WTC11 (cell line): ENCODE results near the gene LMO2. TPM values are rescaled to one million over a fixed set of nuclear protein-coding genes. Genes with fewer than 3 reads are reported as not detected.
"Not testable (repeated sequence)": the region's sequence is repeated elsewhere in the genome, so short reads cannot be mapped to it uniquely, and the experiment has no call there.

Experiments
- ATAC-seq: fragments of 200-7000 bp; cut with Tn5 transposase; 2 replicates; pipeline ENCODE4 v1.10.0; 2021; ENCODE audit warnings: mild to moderate bottlenecking, moderate library complexity
- CTCF ChIA-PET: fragments of 300-600 bp; sonication (Branson Sonifier 250); formaldehyde crosslinking; loops from one replicate; lab custom pipeline; 2021; ENCODE audit warnings: antibody characterized with exemption; lab: Charles Lee
- POLR2A ChIA-PET: fragments of 350-600 bp; sonication (Branson Sonifier 250); formaldehyde crosslinking; loops from one replicate; lab custom pipeline; 2021; ENCODE audit warnings: antibody characterized with exemption; lab: Charles Lee
- DNase-seq: peaks from one replicate; pipeline ENCODE4 v3.0.0; 2021; ENCODE audit warnings: low spot score
- H3K27ac Mint-ChIP-seq: 2 replicates; pipeline ENCODE4 v1.8.0; 2021; ENCODE audit warnings: mixed read lengths
- H3K27me3 Mint-ChIP-seq: 2 replicates; pipeline ENCODE4 v1.8.0; 2021; ENCODE audit warnings: low read depth, mild to moderate bottlenecking, moderate library complexity, mixed read lengths
- H3K36me3 Mint-ChIP-seq: 2 replicates; pipeline ENCODE4 v1.8.0; 2021; ENCODE audit warnings: mixed read lengths
- H3K4me1 Mint-ChIP-seq: 2 replicates; pipeline ENCODE4 v1.8.0; 2022; ENCODE audit warnings: mixed read lengths
- H3K4me3 Mint-ChIP-seq: 2 replicates; pipeline ENCODE4 v1.8.0; 2021; ENCODE audit warnings: mild to moderate bottlenecking, moderate library complexity, mixed read lengths
- H3K9me3 Mint-ChIP-seq: 2 replicates; pipeline ENCODE4 v1.8.0; 2021; ENCODE audit warnings: mixed read lengths
- E2F1 ChIP-seq: sonication (generic); formaldehyde crosslinking; IDR thresholded peaks from 2 replicates; pipeline ENCODE4 v1.8.0; 2022; ENCODE audit warnings: mild to moderate bottlenecking, missing genetic modification reagents
- ELF4 ChIP-seq: sonication (generic); formaldehyde crosslinking; IDR thresholded peaks from 2 replicates; pipeline ENCODE4 v1.8.1; 2022; ENCODE audit warnings: low read depth, mild to moderate bottlenecking, moderate library complexity, missing genetic modification reagents
- ETV6 ChIP-seq: sonication (generic); formaldehyde crosslinking; IDR thresholded peaks from 2 replicates; pipeline ENCODE4 v1.8.1; 2022; ENCODE audit warnings: mild to moderate bottlenecking, missing genetic modification reagents
- FOXJ3 ChIP-seq: sonication (generic); formaldehyde crosslinking; IDR thresholded peaks from 2 replicates; pipeline ENCODE4 v1.9.0; 2021; ENCODE audit warnings: missing genetic modification reagents, mild to moderate bottlenecking, borderline replicate concordance
- FOXK1 ChIP-seq: sonication (generic); formaldehyde crosslinking; IDR thresholded peaks from 2 replicates; pipeline ENCODE4 v1.8.0; 2022; ENCODE audit warnings: mild to moderate bottlenecking, moderate library complexity, missing genetic modification reagents
- GABPB1 ChIP-seq: sonication (generic); formaldehyde crosslinking; IDR thresholded peaks from 2 replicates; pipeline ENCODE4 v1.8.1; 2023; ENCODE audit warnings: mild to moderate bottlenecking, missing genetic modification reagents
- GRHL2 ChIP-seq: fragments of 250-450 bp; sonication (Bioruptor Pico); IDR thresholded peaks from 2 replicates; pipeline ENCODE4 v1.8.0; 2022; ENCODE audit warnings: mild to moderate bottlenecking, moderate library complexity; ENCODE audit not compliant: insufficient replicate concordance, severe bottlenecking
- IRF2 ChIP-seq: sonication (generic); formaldehyde crosslinking; IDR thresholded peaks from 2 replicates; pipeline ENCODE4 v1.8.0; 2022; ENCODE audit warnings: low read depth, missing genetic modification reagents, borderline replicate concordance
- JAZF1 ChIP-seq: fragments of 250-450 bp; sonication (Bioruptor Pico); IDR thresholded peaks from 2 replicates; pipeline ENCODE4 v1.9.0; 2021; ENCODE audit warnings: moderate library complexity, mild to moderate bottlenecking, inconsistent platforms
- MAX ChIP-seq: sonication (generic); formaldehyde crosslinking; IDR thresholded peaks from 2 replicates; pipeline ENCODE4 v1.8.0; 2022; ENCODE audit warnings: mild to moderate bottlenecking, missing genetic modification reagents
- MXD4 ChIP-seq: fragments of 250-450 bp; sonication (Bioruptor Pico); IDR thresholded peaks from 2 replicates; pipeline ENCODE4 v1.8.0; 2021; ENCODE audit warnings: mild to moderate bottlenecking, moderate library complexity, borderline replicate concordance
- NFE2L1 ChIP-seq: sonication (generic); formaldehyde crosslinking; IDR thresholded peaks from 2 replicates; pipeline ENCODE4 v1.8.1; 2023; ENCODE audit warnings: missing genetic modification reagents
- NFYB ChIP-seq: sonication (generic); formaldehyde crosslinking; conservative IDR thresholded peaks from 2 replicates; pipeline ENCODE4 v1.8.0; 2022; ENCODE audit warnings: low read depth, missing genetic modification reagents
- OVOL2 ChIP-seq: fragments of 250-450 bp; sonication (Bioruptor Pico); IDR thresholded peaks from 2 replicates; pipeline ENCODE4 v1.9.0; 2021; ENCODE audit warnings: mild to moderate bottlenecking, borderline replicate concordance
- SP1 ChIP-seq: sonication (generic); formaldehyde crosslinking; conservative IDR thresholded peaks from 2 replicates; pipeline ENCODE4 v1.8.1; 2022; ENCODE audit warnings: missing genetic modification reagents
- ZBTB21 ChIP-seq: sonication (generic); formaldehyde crosslinking; IDR thresholded peaks from 2 replicates; pipeline ENCODE4 v1.8.1; 2023; ENCODE audit warnings: mild to moderate bottlenecking, missing genetic modification reagents, borderline replicate concordance
- ZMAT4 ChIP-seq: fragments of 250-450 bp; sonication (Bioruptor Pico); IDR thresholded peaks from 2 replicates; pipeline ENCODE4 v1.9.0; 2021; ENCODE audit warnings: mild to moderate bottlenecking
- ZNF396 ChIP-seq: fragments of 250-450 bp; sonication (Bioruptor Pico); IDR thresholded peaks from 2 replicates; pipeline ENCODE4 v1.8.0; 2021; ENCODE audit warnings: mild to moderate bottlenecking, moderate library complexity, borderline replicate concordance
- ZSCAN18 ChIP-seq: fragments of 250-450 bp; sonication (Bioruptor Pico); IDR thresholded peaks from 2 replicates; pipeline ENCODE4 v2.1.2; 2022; ENCODE audit warnings: mild to moderate bottlenecking, moderate library complexity
- total RNA-seq: library from RNA; stranded (reverse); gene quantifications from 3 replicates; pipeline ENCODE4 v1.2.3, GENCODE V29; 2021

Gene LMO2
- total RNA-seq, 1 experiment from 2014 or later = 3.4 TPM

DNA sequence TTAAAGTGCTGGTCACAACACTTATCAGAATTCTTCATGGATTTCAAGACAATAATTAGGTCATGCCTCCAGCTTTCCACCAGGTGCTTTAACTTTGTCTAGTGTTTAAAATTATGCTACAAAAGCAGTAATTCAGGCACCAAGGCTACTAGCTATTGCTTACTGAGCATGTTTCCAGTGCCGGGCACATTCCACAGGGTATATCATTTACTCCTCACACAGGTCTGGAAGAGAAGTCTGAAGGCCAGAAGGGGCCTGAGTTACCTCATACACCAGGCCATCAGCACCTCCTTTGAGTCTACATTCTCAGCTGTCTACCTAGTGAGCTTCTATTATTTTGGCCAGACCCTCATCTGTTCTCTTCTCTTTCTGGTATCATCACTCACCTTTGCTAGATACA is 41.7 kb upstream of the LMO2 start:
- ChIA-PET POLR2A (no interaction called here), CTCF (interaction anchor here (1.3 to 2.1 kb wide), 2 partner anchors 38 to 54 kb away, joined by 4 to 10 read pairs; no protein-coding TSS in a partner anchor)
- peaks cover 16% of the 10 kb centered on the region for H3K9me3 Mint-ChIP-seq
- H3K4me1 Mint-ChIP-seq = peaks cover 34% of the 10 kb centered on the region
- ATAC-seq (no peak), DNase-seq (no peak)
- no peak for TF ChIP-seq GABPB1 (CRISPR knock-in tag)
- TF ChIP-seq FOXJ3 (CRISPR knock-in tag) = no peak
- no peak for TF ChIP-seq ZMAT4 (CRISPR knock-in tag)
- no peak for TF ChIP-seq SP1 (CRISPR knock-in tag)
- TF ChIP-seq NFYB (CRISPR knock-in tag) = no peak
- TF ChIP-seq ZBTB21 (CRISPR knock-in tag) = no peak
- TF ChIP-seq MXD4 (CRISPR knock-in tag) = no peak
- no peak for TF ChIP-seq E2F1 (CRISPR knock-in tag)
- TF ChIP-seq ZNF396 = no peak
- TF ChIP-seq IRF2 (CRISPR knock-in tag) = no peak
- TF ChIP-seq ETV6 (CRISPR knock-in tag) = no peak
- no peak for TF ChIP-seq OVOL2 (CRISPR knock-in tag)
- no peak for TF ChIP-seq ELF4
- no peak for TF ChIP-seq GRHL2
- peaks cover 9% of the 10 kb centered on the region for H3K27me3 Mint-ChIP-seq
- peaks cover 14% of the 10 kb centered on the region for H3K36me3 Mint-ChIP-seq
- no peak overlapping the region for H3K27ac Mint-ChIP-seq
- no peak overlapping the region for H3K4me3 Mint-ChIP-seq

DNA sequence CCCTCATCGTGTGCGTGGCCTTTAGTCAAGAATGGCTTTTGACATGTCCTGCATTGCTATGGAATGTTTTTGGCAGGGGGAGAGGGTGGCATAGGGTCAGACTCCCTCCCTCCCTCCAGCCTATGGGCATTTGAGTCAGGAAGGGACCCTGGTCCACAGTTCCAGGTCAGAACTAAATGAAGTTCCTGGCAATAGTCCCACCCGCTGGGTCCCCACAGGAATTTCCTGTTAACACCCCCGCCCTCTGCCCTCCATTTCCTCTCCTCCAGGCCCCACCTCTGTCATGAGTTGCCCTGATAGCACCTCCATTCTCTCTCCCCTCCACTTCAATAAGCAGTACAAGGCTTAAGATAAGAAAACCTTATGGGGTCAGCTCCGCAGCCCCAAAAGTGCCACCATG is 40.8 kb upstream of the LMO2 start:
- Mint-ChIP-seq H3K27ac (no peak overlapping the region), H3K9me3 (peaks cover 16% of the 10 kb centered on the region), H3K36me3 (peaks cover 14% of the 10 kb centered on the region), H3K4me1 (peaks cover 34% of the 10 kb centered on the region), H3K4me3 (no peak overlapping the region)
- CTCF ChIA-PET = no interaction called here
- ATAC-seq (peak; percentile 49), DNase-seq (no peak)
- TF ChIP-seq MAX (no peak), NFE2L1 (no peak), FOXK1 (CRISPR knock-in tag) (no peak), JAZF1 (CRISPR knock-in tag) (no peak), ZSCAN18 (CRISPR knock-in tag) (no peak)
- TF ChIP-seq, all 79 proteins: peak for 0
- POLR2A ChIA-PET = no interaction called here
- peaks cover 9% of the 10 kb centered on the region for H3K27me3 Mint-ChIP-seq

- H3K27ac Mint-ChIP-seq, POLR2A ChIA-PET, H3K4me3 Mint-ChIP-seq, H3K27me3 Mint-ChIP-seq, DNase-seq, CTCF ChIA-PET, ATAC-seq: not testable (repeated sequence)
- peaks cover 14% of the 10 kb centered on the region for H3K36me3 Mint-ChIP-seq
- peaks cover 16% of the 10 kb centered on the region for H3K9me3 Mint-ChIP-seq
- H3K4me1 Mint-ChIP-seq = peaks cover 41% of the 10 kb centered on the region
These were observed 40.0 kb upstream of the LMO2 start for GRCh38 chr11:33931739-33932366.
